CD4-positive, alpha-beta T cell treated with Interleukin-15 for 1 hour (primary cell): Measurements from ENCODE around the gene PRKCH.
"Not testable (repeated sequence)": the region's sequence is repeated elsewhere in the genome, so short reads cannot be mapped to it uniquely, and the experiment has no call there.

Experiments
- DNase-seq: peaks from one replicate; pipeline ENCODE4 v3.0.0-alpha.2; 2020

Gene PRKCH

GRCh38 chr14:61308701-61309100 is 12.7 kb upstream of the PRKCH start:
- DNase-seq: not testable (repeated sequence)

DNA sequence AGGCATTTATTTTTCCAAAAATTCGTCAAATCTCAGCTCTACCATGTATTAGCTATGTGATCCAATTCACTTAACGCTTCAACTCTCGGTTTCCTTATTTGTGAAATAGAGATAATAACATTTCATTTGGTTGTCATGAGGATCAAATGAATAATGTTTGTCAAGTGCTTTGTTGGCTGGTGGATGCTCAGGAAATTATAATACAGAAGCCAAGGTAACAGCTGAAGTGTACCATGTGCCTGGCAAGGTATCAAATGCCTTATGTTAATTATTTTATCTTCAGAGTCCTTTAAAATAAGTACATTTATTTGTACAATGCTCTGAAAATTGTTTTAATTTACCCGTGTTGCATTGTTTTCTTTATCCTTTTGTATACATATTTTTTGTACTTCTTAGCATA is 6.1 kb upstream of the PRKCH start:
- DNase-seq: no peak

DNA sequence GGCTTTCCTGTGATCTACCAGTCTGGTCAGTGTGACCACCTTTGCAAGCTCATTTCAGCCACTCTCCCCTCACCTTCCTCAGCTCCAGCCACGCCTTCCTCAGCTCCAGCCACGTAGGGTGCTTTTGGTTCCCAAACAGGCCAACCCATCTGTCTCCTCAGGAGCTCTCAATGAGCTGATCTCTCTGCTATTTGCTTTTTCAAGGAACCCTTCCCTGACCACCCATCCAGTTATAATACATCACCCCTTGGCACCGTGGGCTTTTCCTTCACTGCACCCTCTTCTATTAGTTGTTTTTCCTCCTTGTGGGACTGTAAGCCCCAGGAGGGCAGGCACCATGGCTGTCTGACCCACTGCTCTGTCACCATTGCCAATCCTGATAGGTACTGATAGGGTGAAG is 2.3 kb upstream of the PRKCH start:
- DNase-seq: no peak

DNA sequence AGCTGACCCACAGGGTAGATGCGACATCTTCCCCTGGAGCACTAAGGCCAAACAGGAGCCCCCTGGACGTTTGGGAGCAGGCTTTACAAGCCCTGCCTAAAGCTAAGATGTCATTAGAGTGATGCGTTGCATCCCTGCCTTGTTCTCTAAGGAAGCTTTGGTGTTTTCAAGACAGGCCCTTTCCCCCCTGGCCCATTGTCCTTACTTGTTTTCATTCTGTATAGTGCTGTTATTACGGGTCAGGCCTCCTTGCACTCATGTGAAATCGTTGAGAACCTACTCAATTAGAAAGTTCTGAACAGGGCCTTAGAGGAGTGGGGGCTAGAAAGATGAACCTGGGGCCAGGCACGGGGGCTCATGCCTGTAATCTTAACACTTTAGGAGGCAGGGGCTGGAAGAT is 1.7 kb upstream of the PRKCH start:
- DNase-seq: no peak

- not testable (repeated sequence) for DNase-seq
These were observed 1.2 kb upstream of the PRKCH start for GRCh38 chr14:61320170-61320569.

DNA sequence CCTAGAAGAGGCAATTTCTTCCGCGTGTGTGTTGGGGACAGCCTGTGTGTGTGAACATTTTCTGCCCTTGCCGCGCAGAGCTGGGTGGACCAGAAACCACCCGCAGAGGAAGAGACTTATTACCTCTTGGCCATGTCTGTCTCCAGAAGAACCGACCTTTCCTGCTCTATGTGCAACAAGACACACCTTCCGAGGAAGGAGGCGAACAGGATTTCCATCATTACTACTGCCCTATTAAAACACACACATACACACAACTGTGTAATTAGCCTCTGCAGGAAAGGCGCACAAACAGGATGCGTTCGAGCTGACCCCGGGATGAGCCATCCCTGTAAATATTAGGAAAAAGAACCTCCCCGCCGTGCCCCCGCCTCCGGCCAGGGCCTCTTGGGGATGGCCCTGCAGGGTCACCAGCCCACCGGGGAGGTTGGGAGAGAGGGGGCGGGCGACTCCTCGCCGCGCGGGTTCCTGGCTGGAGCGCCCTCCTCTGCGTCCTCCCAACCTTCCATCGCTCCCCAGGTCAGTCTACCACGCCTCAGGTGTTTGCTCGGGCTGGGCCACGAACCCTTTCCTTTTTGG is 484 bp upstream of the PRKCH start:
- no peak for DNase-seq

DNA sequence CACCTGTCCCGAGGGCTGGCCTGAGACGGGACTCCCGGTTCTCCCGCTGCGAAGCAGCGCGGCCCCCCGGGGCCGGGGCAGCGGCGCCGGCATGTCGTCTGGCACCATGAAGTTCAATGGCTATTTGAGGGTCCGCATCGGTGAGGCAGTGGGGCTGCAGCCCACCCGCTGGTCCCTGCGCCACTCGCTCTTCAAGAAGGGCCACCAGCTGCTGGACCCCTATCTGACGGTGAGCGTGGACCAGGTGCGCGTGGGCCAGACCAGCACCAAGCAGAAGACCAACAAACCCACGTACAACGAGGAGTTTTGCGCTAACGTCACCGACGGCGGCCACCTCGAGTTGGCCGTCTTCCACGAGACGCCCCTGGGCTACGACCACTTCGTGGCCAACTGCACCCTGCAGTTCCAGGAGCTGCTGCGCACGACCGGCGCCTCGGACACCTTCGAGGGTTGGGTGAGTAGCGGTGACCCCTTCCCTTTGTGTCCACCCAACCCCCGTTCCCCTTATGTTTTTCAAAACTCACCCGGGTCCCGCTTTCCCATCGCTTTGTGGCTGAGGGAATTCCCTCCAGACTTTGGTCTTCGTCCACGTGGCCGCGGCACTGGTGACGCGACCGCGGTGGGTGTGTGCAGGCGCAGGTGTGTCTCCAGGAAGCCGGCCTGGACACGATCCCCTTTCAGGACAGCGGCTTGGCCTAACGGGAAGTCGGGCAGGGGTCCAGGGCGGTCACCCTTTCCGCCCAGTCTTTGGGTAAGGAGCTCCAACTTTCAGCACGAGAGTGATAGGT is 826 bp downstream of the PRKCH start:
- DNase-seq: no peak

DNA sequence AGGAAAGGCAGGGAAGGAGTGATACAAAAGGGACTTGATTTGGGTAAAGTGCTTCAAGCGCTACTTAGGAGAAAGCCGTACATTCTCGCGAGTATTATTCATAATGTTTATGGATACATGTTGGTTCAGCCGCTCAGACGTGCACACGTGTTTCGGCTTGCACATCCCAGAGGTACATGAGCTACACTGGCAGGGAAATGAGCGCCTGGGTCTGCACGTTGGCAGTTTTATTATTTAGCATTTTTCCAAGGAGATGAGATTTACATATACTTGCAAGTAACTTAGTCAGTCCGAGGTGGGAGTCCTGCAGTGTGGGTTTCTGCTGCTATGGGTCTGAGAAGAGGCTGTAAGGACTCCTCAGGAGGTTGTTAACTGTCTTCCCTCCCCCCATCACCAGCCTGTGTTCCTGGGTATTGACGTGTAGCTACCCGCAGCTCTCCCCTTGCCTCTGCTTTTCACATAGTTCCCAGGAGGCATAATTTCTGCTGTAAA is 1.5 kb downstream of the PRKCH start:
- DNase-seq: peak; percentile 66

- DNase-seq: no peak
These were observed 2.6 kb downstream of the PRKCH start for GRCh38 chr14:61323970-61324369.

DNA sequence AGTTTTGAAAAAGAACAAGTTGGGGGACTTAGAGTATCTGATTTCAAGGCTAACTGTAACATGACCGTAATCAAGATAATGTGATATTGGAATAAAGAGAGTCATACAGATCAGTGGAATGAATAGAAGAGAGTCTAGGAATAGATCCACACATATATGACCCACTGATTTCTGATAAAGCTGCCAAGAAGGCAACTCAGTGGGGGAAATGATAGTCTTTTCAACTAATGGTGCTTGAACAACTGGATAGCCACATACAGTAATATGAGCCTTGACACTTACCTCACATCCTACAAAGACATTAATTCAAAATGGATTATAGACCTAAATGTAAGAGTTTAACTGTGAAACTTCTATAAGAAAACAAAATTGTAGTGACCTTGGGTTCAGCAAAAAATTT is 3.8 kb downstream of the PRKCH start:
- no peak for DNase-seq

DNA sequence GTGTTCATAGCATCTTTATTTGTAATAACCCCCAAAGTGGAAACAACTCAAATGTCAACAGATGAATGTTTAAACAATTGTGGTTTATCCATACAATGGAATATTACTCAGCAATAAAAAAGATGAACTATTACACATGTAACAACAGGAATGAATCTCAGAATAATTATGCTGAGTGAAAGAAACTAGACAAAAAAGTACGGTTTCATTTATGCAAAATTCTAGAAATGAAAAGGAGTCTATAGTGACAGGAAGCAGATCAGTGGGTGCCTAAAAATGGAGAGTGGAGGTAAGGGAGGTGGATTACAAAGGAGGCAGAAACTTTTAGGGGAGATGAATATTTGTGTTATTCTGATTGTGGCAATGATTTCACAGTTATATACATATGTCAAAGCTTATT is 4.8 kb downstream of the PRKCH start:
- DNase-seq: no peak

- no peak for DNase-seq
These were observed 5.5 kb downstream of the PRKCH start for GRCh38 chr14:61326847-61327246.

GRCh38 chr14:61328626-61329262 is 7.4 kb downstream of the PRKCH start:
- no peak for DNase-seq

DNA sequence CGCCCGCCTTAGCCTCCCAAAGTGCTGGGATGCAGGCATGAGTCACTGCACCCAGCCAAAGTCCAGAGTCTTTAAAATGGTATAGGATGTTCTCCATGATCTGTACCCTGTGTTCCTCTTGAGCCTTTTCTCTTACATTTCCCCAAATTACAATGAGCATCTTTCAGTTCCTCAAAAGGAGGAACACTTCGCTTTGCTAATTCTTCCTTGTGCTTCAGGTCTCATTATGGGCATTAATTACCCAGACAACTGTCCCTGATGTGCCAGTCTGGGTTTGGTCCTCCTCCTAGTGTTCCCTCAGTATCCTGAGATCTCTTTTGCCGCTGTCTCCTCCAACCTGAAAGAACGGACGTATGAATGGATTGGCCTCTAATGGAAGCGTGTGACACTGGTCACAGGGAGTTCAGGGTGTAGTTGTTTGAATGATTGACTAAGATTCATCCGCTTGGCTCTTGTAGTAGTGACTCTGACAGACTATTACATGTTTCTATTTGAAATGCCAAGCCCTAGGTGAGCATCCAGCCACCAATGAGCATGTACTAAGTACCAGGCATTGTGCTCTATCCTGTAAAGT is 8.2 kb downstream of the PRKCH start:
- no peak for DNase-seq

DNA sequence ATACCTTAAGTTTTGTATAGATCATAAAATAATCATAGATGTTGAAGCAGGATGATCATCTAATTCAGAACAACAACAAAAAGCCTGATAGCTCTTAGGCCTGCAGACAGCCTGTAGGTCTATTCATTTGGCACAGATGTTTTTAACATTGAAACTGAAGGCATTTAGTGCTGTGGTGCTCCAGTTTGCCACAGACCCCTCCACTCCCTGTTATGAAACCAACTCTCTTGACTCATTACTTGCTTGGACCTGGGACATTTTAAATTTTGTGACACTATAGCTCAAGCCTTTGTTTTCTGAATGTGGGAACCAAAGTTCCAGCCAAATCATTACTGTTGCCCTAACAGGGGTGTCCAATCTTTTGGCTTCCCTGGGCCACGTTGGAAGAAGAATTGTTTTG is 9.1 kb downstream of the PRKCH start:
- DNase-seq: no peak

- DNase-seq: no peak
These were observed 10.7 kb downstream of the PRKCH start for GRCh38 chr14:61331992-61332657.

- no peak for DNase-seq
These were observed 11.3 kb downstream of the PRKCH start for GRCh38 chr14:61332658-61333029.

GRCh38 chr14:61333087-61333486 is 11.7 kb downstream of the PRKCH start:
- DNase-seq: no peak

DNA sequence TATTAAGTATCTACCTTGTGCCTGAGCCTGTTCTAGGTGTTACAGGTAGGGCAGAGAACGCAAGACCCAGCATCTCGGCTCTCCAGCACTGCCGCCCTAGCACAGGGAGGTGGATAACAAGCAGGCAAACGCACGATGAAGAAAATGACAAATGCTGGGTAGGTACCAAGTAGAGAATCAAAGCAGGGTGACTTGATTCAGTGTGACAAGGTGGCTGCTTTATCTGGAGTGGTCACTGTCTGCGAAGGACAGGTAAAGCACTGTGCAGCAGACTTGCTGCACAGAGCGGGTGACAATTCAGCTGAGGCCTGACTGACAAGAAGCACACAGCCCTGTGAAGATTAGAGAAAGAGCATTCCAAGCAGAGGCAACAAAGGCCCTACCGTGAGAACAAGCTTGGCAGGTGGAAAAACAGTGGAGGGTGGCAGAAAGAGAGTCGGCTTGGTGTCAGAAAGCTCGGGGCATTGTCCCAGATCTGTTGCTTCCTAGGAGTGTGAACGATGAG is 12.9 kb downstream of the PRKCH start:
- peak; percentile 38 for DNase-seq

DNA sequence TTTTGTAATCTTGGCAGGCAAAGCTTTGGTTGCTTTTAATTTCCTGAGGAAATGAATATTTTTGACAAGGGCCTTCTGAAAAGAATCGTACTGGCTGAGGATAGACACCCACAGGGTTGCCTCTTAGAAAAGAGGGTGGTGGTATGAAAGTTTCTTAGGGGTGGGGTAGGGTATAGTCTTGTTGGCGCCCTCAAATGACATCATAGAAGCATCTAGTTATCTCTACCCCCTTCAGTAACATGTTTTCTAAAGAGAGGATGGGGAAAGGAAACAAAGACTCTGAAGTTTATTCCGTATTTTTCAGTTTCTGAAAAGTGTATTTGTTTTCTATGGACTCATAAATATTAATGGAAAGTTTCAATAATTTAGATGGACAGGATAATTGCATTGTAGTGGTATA is 13.7 kb downstream of the PRKCH start:
- DNase-seq: peak; percentile 52

DNA sequence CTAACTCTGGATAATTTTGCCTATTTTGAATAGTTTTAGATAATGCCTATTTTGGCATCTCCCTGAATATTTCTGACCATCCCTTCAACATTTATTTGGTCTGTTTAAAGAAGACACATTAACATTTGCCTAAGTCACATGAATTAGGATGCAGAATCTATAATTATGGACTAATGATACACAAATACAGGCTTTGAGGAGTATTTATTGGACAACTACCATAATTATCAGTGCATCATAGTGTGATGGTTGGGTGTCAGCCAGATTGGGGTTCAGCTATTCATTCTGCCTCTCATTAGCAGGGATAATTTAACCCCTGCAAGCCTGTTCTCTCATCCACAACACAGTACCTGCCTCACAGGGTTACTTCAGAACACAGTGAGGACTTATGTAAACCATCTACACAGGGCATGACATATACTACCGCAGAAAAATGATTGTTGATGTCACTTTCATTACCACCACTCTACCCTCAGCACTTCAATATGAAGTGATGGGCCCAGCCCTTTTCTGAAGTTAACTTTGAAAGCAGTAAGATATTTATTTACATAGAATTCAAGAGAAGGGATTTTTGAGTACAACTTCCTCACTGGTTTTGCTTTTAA is 14.4 kb downstream of the PRKCH start:
- peak; percentile 52 for DNase-seq

- peak; percentile 91 for DNase-seq
These were observed 16.5 kb downstream of the PRKCH start for GRCh38 chr14:61337893-61338292.

GRCh38 chr14:61338457-61338856 is 17.1 kb downstream of the PRKCH start:
- no peak for DNase-seq
